Measurements from ENCODE around the gene FOXC2. TPM values are rescaled to one million over a fixed set of nuclear protein-coding genes. Genes with fewer than 3 reads are reported as not detected.
A peak's percentile ranks its signal among the peaks of the same experiment; 100 is the strongest.

FOXC2 gene
- total and polyA plus RNA-seq, 11 donors = 0.76 to 3.3 (median 1.4) TPM

GRCh38 chr16:86570558-86571529 is 4.2 kb downstream of the FOXC2 start:
- Histone ChIP-seq H3K36me3 (no peaks in the 10 kb centered on the region), H3K9me3 (no peaks in the 10 kb centered on the region), H3K27me3 (peaks cover 19 to 100% (median 71%) of the 10 kb centered on the region in 9 donors), H3K27ac (peak overlapping the region in 11 of 12 donors; percentile 11 to 89 (median 64)), H3K4me1 (peaks cover 0 to 44% (median 11%) of the 10 kb centered on the region in 12 donors), H3K4me3 (peak overlapping the region; percentile 14 to 83 (median 58))
- intact Hi-C loops (cut with DNase I) = loop anchor here in 8 of 10 donors (5.0 to 10.0 kb wide), 7 partner anchors 84 to 486 kb away; no protein-coding TSS in a partner anchor
- DNase-seq (no peak), ATAC-seq (no peak)
- 37 to 54% (median 47%) methylated on average over 28 of the region's 28 CpGs for WGBS, 4 donors
- TF ChIP-seq, protein P1, sequence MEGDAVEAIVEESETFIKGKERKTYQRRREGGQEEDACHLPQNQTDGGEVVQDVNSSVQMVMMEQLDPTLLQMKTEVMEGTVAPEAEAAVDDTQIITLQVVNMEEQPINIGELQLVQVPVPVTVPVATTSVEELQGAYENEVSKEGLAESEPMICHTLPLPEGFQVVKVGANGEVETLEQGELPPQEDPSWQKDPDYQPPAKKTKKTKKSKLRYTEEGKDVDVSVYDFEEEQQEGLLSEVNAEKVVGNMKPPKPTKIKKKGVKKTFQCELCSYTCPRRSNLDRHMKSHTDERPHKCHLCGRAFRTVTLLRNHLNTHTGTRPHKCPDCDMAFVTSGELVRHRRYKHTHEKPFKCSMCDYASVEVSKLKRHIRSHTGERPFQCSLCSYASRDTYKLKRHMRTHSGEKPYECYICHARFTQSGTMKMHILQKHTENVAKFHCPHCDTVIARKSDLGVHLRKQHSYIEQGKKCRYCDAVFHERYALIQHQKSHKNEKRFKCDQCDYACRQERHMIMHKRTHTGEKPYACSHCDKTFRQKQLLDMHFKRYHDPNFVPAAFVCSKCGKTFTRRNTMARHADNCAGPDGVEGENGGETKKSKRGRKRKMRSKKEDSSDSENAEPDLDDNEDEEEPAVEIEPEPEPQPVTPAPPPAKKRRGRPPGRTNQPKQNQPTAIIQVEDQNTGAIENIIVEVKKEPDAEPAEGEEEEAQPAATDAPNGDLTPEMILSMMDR (IDR thresholded peaks at IDR 0.05) = no peak
- no peak for TF ChIP-seq POLR2A (IDR thresholded peaks at IDR 0.05)

- peak overlapping the region; percentile 14 to 83 (median 58) for H3K4me3 ChIP-seq
- H3K4me1 ChIP-seq = peaks cover 0 to 43% (median 9%) of the 10 kb centered on the region in 12 donors
- H3K27ac ChIP-seq = peak overlapping the region in 10 of 12 donors; percentile 19 to 89 (median 64)
- H3K9me3 ChIP-seq = no peaks in the 10 kb centered on the region
- H3K36me3 ChIP-seq = no peaks in the 10 kb centered on the region
- no peak for TF ChIP-seq POLR2A (IDR thresholded peaks at IDR 0.05)
- TF ChIP-seq, protein P1 (IDR thresholded peaks at IDR 0.05) = no peak
- DNase-seq = no peak
- no peak for ATAC-seq
- H3K27me3 ChIP-seq = peaks cover 20 to 100% (median 66%) of the 10 kb centered on the region in 9 donors
- intact Hi-C loops (cut with DNase I) = loop anchor here in 8 of 10 donors (5.0 to 10.0 kb wide), 7 partner anchors 83 to 486 kb away; no protein-coding TSS in a partner anchor
- 31 to 52% (median 45%) methylated on average over 9 to 10 of the region's 10 CpGs for WGBS, 4 donors
Observed at GRCh38 chr16:86571530-86571915, 4.9 kb downstream of the FOXC2 start.

- H3K4me1 ChIP-seq = peaks cover 0 to 43% (median 10%) of the 10 kb centered on the region in 12 donors
- H3K36me3 ChIP-seq = no peaks in the 10 kb centered on the region
- H3K27me3 ChIP-seq = peaks cover 24 to 100% (median 63%) of the 10 kb centered on the region in 9 donors
- TF ChIP-seq POLR2A (IDR thresholded peaks at IDR 0.05) = no peak
- TF ChIP-seq, protein P1 (IDR thresholded peaks at IDR 0.05) = no peak
- H3K27ac ChIP-seq = peak overlapping the region in 7 of 12 donors; percentile 32 to 89 (median 67)
- no peak for DNase-seq
- peak overlapping the region in 7 of 12 donors; percentile 56 to 83 (median 65) for H3K4me3 ChIP-seq
- no peaks in the 10 kb centered on the region for H3K9me3 ChIP-seq
- intact Hi-C loops (cut with DNase I) = loop anchor here in 8 of 10 donors (5.0 to 10.0 kb wide), 7 partner anchors 83 to 485 kb away; no protein-coding TSS in a partner anchor
- ATAC-seq = no peak
- 43 to 61% (median 58%) methylated on average over 12 of the region's 12 CpGs for WGBS, 4 donors
Observed at GRCh38 chr16:86572041-86572521, 5.5 kb downstream of the FOXC2 start.

Data from heart left ventricle (tissue), 16 donors.